ENCODE measurements around the gene BAZ1B.

BAZ1B gene

GRCh38 chr7:73442903-73443500, 79.1 kb downstream of the BAZ1B start:
- Histone ChIP-seq H3K4me1 (ENCODE audit: control insufficient read depth, low read length) (no peaks in the 10 kb centered on the region), H3K27ac (ENCODE audit: low read depth, low read length) (no peak overlapping the region), H3K4me2 (ENCODE audit: low read length) (no peak overlapping the region), H3K9me3 (ENCODE audit: control insufficient read depth, insufficient read depth, low read length) (no peaks in the 10 kb centered on the region), H3K79me2 (ENCODE audit: control insufficient read depth, low read length) (peaks cover 4% of the 10 kb centered on the region), H3K36me3 (ENCODE audit: control insufficient read depth, low read length) (peaks cover 92% of the 10 kb centered on the region), H4K20me1 (ENCODE audit: control insufficient read depth, insufficient read depth, low read depth, low read length) (peaks cover 27% of the 10 kb centered on the region), H3K27me3 (ENCODE audit: control insufficient read depth, low read length) (no peaks in the 10 kb centered on the region), H3K4me3 (ENCODE audit: low read length) (no peak overlapping the region), H3K9me2 (replicated peaks; ENCODE audit: control insufficient read depth, low read length) (no peaks in the 10 kb centered on the region), H3F3A (ENCODE audit: control insufficient read depth, insufficient read depth) (peaks cover 53% of the 10 kb centered on the region)
- TF ChIP-seq CTCF (IDR thresholded peaks at IDR 0.05; ENCODE audit: low read depth, low read length, poor library complexity, severe bottlenecking) = no peak

- no peak overlapping the region for H3K4me3 ChIP-seq (ENCODE audit: low read length)
- TF ChIP-seq CTCF (IDR thresholded peaks at IDR 0.05; ENCODE audit: low read depth, low read length, poor library complexity, severe bottlenecking) = no peak
- TF ChIP-seq EZH2phosphoT487 (IDR thresholded peaks at IDR 0.05; ENCODE audit: borderline replicate concordance, low read length) = no peak
- H3K9me2 ChIP-seq (replicated peaks; ENCODE audit: control insufficient read depth, low read length) = no peaks in the 10 kb centered on the region
- H3K27me3 ChIP-seq (ENCODE audit: control insufficient read depth, low read length) = no peaks in the 10 kb centered on the region
- H3K27ac ChIP-seq (ENCODE audit: low read depth, low read length) = no peak overlapping the region
- H3K4me1 ChIP-seq (ENCODE audit: control insufficient read depth, low read length) = no peaks in the 10 kb centered on the region
- H3K9me3 ChIP-seq (ENCODE audit: control insufficient read depth, insufficient read depth, low read length) = no peaks in the 10 kb centered on the region
- peaks cover 27% of the 10 kb centered on the region for H4K20me1 ChIP-seq (ENCODE audit: control insufficient read depth, insufficient read depth, low read depth, low read length)
- H3F3A ChIP-seq (ENCODE audit: control insufficient read depth, insufficient read depth) = peaks cover 56% of the 10 kb centered on the region
- H3K36me3 ChIP-seq (ENCODE audit: control insufficient read depth, low read length) = peaks cover 85% of the 10 kb centered on the region
- H3K4me2 ChIP-seq (ENCODE audit: low read length) = no peak overlapping the region
- H3K79me2 ChIP-seq (ENCODE audit: control insufficient read depth, low read length) = peaks cover 4% of the 10 kb centered on the region
Measured at GRCh38 chr7:73442222-73442902, 79.7 kb downstream of the BAZ1B start.

GRCh38 chr7:73439410-73439704, 82.7 kb downstream of the BAZ1B start:
- Histone ChIP-seq H3K27ac (ENCODE audit: low read depth, low read length) (no peak overlapping the region), H3K9me3 (ENCODE audit: control insufficient read depth, insufficient read depth, low read length) (no peaks in the 10 kb centered on the region), H3K27me3 (ENCODE audit: control insufficient read depth, low read length) (no peaks in the 10 kb centered on the region; the same call in 1 of the 2 replicates), H3K4me2 (ENCODE audit: low read length) (no peak overlapping the region), H3F3A (ENCODE audit: control insufficient read depth, insufficient read depth) (peaks cover 52% of the 10 kb centered on the region), H3K79me2 (ENCODE audit: control insufficient read depth, low read length) (no peaks in the 10 kb centered on the region), H3K4me3 (ENCODE audit: low read length) (no peak overlapping the region), H3K9me2 (replicated peaks; ENCODE audit: control insufficient read depth, low read length) (no peaks in the 10 kb centered on the region), H3K36me3 (ENCODE audit: control insufficient read depth, low read length) (peaks cover 55% of the 10 kb centered on the region), H3K4me1 (ENCODE audit: control insufficient read depth, low read length) (no peaks in the 10 kb centered on the region), H4K20me1 (ENCODE audit: control insufficient read depth, insufficient read depth, low read depth, low read length) (peaks cover 18% of the 10 kb centered on the region)
- TF ChIP-seq EZH2phosphoT487 (IDR thresholded peaks at IDR 0.05; ENCODE audit: borderline replicate concordance, low read length) (no peak), CTCF (IDR thresholded peaks at IDR 0.05; ENCODE audit: low read depth, low read length, poor library complexity, severe bottlenecking) (no peak)
